Loucy (cell line): ENCODE measurements around the gene TAS1R1.

Experiments
- H2AFZ ChIP-seq: fragments of 200-600 bp; sonication (generic); 2 replicates; pipeline ENCODE4 v1.6.0; 2016; ENCODE audit warnings: antibody characterized with exemption, mild to moderate bottlenecking, low read length, moderate library complexity
- H3F3A ChIP-seq: fragments of 200-600 bp; 2 replicates; pipeline ENCODE4 v1.6.0; 2016; ENCODE audit warnings: antibody characterized with exemption, low read depth, mild to moderate bottlenecking
- H3K27me3 ChIP-seq: fragments of 200-600 bp; sonication (generic); 2 replicates; pipeline ENCODE4 v1.6.1; 2014; ENCODE audit warnings: low read length, mild to moderate bottlenecking; ENCODE audit not compliant: insufficient read depth, poor library complexity, severe bottlenecking
- H3K36me3 ChIP-seq: fragments of 200-600 bp; sonication (generic); 2 replicates; pipeline ENCODE4 v1.6.1; 2016; ENCODE audit warnings: low read length; ENCODE audit not compliant: insufficient read depth
- H3K4me1 ChIP-seq: fragments of 200-600 bp; sonication (generic); 2 replicates; pipeline ENCODE4 v1.5.1; 2014; ENCODE audit warnings: low read length, mild to moderate bottlenecking; ENCODE audit not compliant: insufficient read depth, poor library complexity, severe bottlenecking
- H3K4me2 ChIP-seq: fragments of 200-600 bp; sonication (generic); 2 replicates; pipeline ENCODE4 v1.6.0; 2014; ENCODE audit warnings: antibody characterized with exemption, low read length, low read depth, mild to moderate bottlenecking; ENCODE audit not compliant: poor library complexity, severe bottlenecking
- H3K4me3 ChIP-seq: fragments of 200-600 bp; sonication (generic); 2 replicates; pipeline ENCODE4 v1.5.1; 2014; ENCODE audit warnings: low read length, mild to moderate bottlenecking, mixed read lengths; ENCODE audit not compliant: poor library complexity, severe bottlenecking
- H3K79me2 ChIP-seq: fragments of 200-600 bp; sonication (generic); 2 replicates; pipeline ENCODE4 v1.6.1; 2014; ENCODE audit warnings: low read length; ENCODE audit not compliant: insufficient read depth
- H3K9ac ChIP-seq: fragments of 200-600 bp; sonication (generic); 2 replicates; pipeline ENCODE4 v1.6.0; 2014; ENCODE audit warnings: mild to moderate bottlenecking, low read depth, low read length, moderate library complexity; ENCODE audit not compliant: poor library complexity, severe bottlenecking
- H3K9me2 ChIP-seq: fragments of 200-600 bp; sonication (generic); replicated peaks from 2 replicates; pipeline ENCODE4 v1.6.1; 2016; ENCODE audit warnings: low read depth, low read length, mixed read lengths
- H3K9me3 ChIP-seq: fragments of 200-600 bp; sonication (generic); 2 replicates; pipeline ENCODE4 v1.6.1; 2014; ENCODE audit warnings: mild to moderate bottlenecking, antibody characterized with exemption, low read length, low read depth; ENCODE audit not compliant: insufficient read depth
- H4K20me1 ChIP-seq: fragments of 200-600 bp; sonication (generic); 2 replicates; pipeline ENCODE4 v1.6.0; 2014; ENCODE audit warnings: antibody characterized with exemption, low read length, mild to moderate bottlenecking; ENCODE audit not compliant: insufficient read depth, poor library complexity, severe bottlenecking
- EZH2phosphoT487 ChIP-seq: fragments of 200-600 bp; IDR thresholded peaks from 2 replicates; pipeline ENCODE4 v1.6.1; 2018; ENCODE audit warnings: antibody characterized with exemption, mild to moderate bottlenecking, moderate library complexity, borderline replicate concordance
- TF ChIP-seq, protein P1 (sequence below): fragments of 200-600 bp; sonication (generic); conservative IDR thresholded peaks from 2 replicates; pipeline ENCODE4 v1.5.1; 2014; ENCODE audit warnings: mild to moderate bottlenecking, antibody characterized with exemption, low read length

The TAS1R1 gene

DNA sequence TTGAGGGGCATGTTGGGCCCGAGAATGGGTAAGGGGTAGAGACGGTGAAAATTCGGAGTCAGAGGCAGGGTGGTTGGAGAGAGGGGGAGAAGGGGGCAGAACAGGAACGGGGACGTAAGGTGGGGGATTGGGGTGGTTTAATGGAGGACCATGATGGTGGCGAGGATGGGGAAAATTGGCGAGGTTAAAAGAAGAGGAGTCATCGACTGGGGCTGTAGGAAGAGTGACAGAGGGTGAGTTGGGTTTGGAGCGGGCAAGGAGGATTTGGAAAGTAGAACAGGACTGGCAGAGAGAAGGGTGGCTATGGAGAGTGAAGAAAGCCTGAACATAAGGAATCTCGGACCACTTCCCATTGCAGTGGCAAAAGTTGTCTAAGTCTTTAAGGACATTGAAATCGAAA lies 13.9 kb downstream of the TAS1R1 start:
- H3K79me2 ChIP-seq = no peaks in the 10 kb centered on the region

GRCh38 chr1:6570100-6570499 lies 15.0 kb downstream of the TAS1R1 start:
- Histone ChIP-seq H3K9ac (no peak overlapping the region), H3F3A (no peaks in the 10 kb centered on the region), H3K27me3 (no peaks in the 10 kb centered on the region), H4K20me1 (no peaks in the 10 kb centered on the region), H3K36me3 (no peaks in the 10 kb centered on the region), H3K9me3 (no peaks in the 10 kb centered on the region), H2AFZ (no peak overlapping the region), H3K4me3 (no peak overlapping the region), H3K9me2 (no peaks in the 10 kb centered on the region), H3K4me1 (no peaks in the 10 kb centered on the region), H3K4me2 (no peak overlapping the region), H3K79me2 (no peaks in the 10 kb centered on the region)
- no peak for TF ChIP-seq EZH2phosphoT487
- TF ChIP-seq, protein P1, sequence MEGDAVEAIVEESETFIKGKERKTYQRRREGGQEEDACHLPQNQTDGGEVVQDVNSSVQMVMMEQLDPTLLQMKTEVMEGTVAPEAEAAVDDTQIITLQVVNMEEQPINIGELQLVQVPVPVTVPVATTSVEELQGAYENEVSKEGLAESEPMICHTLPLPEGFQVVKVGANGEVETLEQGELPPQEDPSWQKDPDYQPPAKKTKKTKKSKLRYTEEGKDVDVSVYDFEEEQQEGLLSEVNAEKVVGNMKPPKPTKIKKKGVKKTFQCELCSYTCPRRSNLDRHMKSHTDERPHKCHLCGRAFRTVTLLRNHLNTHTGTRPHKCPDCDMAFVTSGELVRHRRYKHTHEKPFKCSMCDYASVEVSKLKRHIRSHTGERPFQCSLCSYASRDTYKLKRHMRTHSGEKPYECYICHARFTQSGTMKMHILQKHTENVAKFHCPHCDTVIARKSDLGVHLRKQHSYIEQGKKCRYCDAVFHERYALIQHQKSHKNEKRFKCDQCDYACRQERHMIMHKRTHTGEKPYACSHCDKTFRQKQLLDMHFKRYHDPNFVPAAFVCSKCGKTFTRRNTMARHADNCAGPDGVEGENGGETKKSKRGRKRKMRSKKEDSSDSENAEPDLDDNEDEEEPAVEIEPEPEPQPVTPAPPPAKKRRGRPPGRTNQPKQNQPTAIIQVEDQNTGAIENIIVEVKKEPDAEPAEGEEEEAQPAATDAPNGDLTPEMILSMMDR = no peak

More for the DNA sequence above, 13.9 kb downstream of the TAS1R1 start:
- H3K9me2 ChIP-seq = no peaks in the 10 kb centered on the region
- no peak overlapping the region for H3K9ac ChIP-seq
- H3K9me3 ChIP-seq = no peaks in the 10 kb centered on the region
- H2AFZ ChIP-seq = no peak overlapping the region
- H3K4me2 ChIP-seq = no peak overlapping the region
- H3K27me3 ChIP-seq = no peaks in the 10 kb centered on the region
- H3K4me1 ChIP-seq = no peaks in the 10 kb centered on the region
- H3F3A ChIP-seq = no peaks in the 10 kb centered on the region
- no peaks in the 10 kb centered on the region for H4K20me1 ChIP-seq
- TF ChIP-seq, protein P1 = no peak
- TF ChIP-seq EZH2phosphoT487 = no peak
- no peaks in the 10 kb centered on the region for H3K36me3 ChIP-seq
- no peak overlapping the region for H3K4me3 ChIP-seq

GRCh38 chr1:6570987-6571386 lies 15.9 kb downstream of the TAS1R1 start:
- Histone ChIP-seq H3K9me2 (no peaks in the 10 kb centered on the region), H3K9me3 (no peaks in the 10 kb centered on the region), H4K20me1 (no peaks in the 10 kb centered on the region), H3F3A (no peaks in the 10 kb centered on the region), H3K4me3 (no peak overlapping the region), H3K36me3 (no peaks in the 10 kb centered on the region), H3K4me1 (no peaks in the 10 kb centered on the region), H2AFZ (no peak overlapping the region), H3K9ac (no peak overlapping the region), H3K4me2 (no peak overlapping the region), H3K27me3 (no peaks in the 10 kb centered on the region), H3K79me2 (no peaks in the 10 kb centered on the region)
- TF ChIP-seq EZH2phosphoT487 = no peak
- TF ChIP-seq, protein P1 = no peak
